ENCODE results near the gene CDKN3. TPM values are rescaled to one million over a fixed set of nuclear protein-coding genes. Genes with fewer than 3 reads are reported as not detected.
"Not testable (repeated sequence)": the region's sequence is repeated elsewhere in the genome, so short reads cannot be mapped to it uniquely, and the experiment has no call there.

The CDKN3 gene
- total RNA-seq, 1 experiment from 2014 or later = 152 TPM

DNA sequence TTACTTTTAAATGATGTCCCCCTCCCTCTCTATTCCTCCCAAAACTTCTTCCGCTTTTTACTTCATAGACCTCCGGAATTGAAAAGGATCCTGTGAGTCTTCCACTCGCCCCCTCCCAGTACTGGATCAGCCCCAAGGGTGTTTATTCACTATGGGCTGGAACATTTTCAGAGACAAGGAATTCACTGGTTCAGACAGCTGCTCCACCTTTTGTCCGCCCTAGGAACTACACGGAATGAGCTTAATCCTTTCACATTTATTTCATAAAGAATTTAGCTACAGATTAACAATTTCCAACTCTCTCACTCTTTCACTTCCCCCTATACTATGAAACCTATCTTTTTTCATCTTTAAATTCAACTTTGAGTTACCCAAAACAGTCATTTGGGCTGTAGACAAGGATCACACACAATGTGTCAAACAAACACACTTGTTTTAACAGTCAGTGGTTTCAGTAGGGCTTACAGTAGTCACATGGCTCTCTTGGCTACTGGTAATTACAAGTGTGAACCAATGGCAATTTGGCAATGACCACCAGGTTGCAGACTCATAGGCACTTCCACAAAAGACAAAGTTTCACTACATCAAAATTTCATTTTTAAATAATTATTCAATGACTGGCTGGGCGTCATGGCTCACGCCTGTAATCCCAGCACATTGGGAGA, 23.8 kb downstream of the CDKN3 start:
- peak in 1 of 2 experiments; percentile 26 for DNase-seq (ENCODE audit: low read depth in 1 of 2, low spot score in 2 of 2)
- Histone ChIP-seq H3K9me3 (replicated peaks) (no peaks in the 10 kb centered on the region), H3K4me3 (no peak overlapping the region), H3K27ac (no peak overlapping the region), H3K4me1 (replicated peaks) (no peaks in the 10 kb centered on the region), H3K27me3 (replicated peaks) (no peaks in the 10 kb centered on the region), H3K36me3 (peaks cover 57% of the 10 kb centered on the region)

DNA sequence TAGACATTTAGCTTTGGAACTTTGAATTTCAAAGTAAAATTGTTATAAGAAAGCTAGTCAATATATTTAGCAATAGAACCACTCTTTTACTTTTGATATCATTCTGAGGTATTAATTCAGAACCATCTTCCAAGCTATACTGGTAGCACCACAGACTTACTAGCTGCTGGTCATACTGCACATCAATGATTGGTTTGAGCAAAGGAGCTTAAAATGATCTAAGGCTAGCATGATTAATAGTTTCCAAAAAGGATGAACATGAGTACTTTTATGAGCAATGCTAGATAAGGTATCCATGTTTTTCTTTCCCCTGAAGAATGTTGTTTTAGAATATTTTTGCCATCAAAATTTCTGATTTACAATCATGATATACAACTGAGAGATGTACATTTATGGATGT, 27.2 kb downstream of the CDKN3 start:
- DNase-seq (ENCODE audit: low read depth in 1 of 2, low spot score in 2 of 2) = no peak
- no peak overlapping the region for H3K4me3 ChIP-seq
- no peaks in the 10 kb centered on the region for H3K4me1 ChIP-seq (replicated peaks)
- no peak overlapping the region for H3K27ac ChIP-seq
- no peaks in the 10 kb centered on the region for H3K9me3 ChIP-seq (replicated peaks)
- peaks cover 54% of the 10 kb centered on the region for H3K36me3 ChIP-seq
- H3K27me3 ChIP-seq (replicated peaks) = no peaks in the 10 kb centered on the region

DNA sequence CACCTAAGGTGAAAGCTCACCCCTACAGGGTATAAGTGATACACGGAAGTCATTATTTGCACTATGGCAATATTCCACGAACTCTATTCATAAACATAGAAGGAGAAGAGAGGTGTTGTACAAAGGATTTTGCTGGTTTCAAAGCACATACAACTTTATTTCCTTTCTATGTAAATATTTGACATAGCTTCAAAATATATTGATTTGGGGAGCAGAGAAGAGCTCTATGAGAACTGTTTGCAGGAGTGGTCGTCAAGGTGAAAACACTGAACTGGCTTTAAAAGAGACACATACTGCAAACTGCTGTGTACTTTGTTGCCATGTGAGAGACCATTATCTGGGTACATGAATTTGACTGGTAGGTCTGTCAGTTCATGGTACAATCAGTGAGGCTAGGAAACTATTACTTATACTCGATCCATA, 27.7 kb downstream of the CDKN3 start:
- Histone ChIP-seq H3K27ac (no peak overlapping the region), H3K4me1 (replicated peaks) (no peaks in the 10 kb centered on the region), H3K9me3 (replicated peaks) (no peaks in the 10 kb centered on the region), H3K27me3 (replicated peaks) (no peaks in the 10 kb centered on the region), H3K4me3 (no peak overlapping the region), H3K36me3 (peaks cover 59% of the 10 kb centered on the region)
- no peak for DNase-seq (ENCODE audit: low read depth in 1 of 2, low spot score in 2 of 2)

GRCh38 chr14:54425068-54425467, 28.3 kb downstream of the CDKN3 start:
- H3K4me1 ChIP-seq (replicated peaks) = no peaks in the 10 kb centered on the region
- H3K27ac ChIP-seq = no peak overlapping the region
- no peaks in the 10 kb centered on the region for H3K9me3 ChIP-seq (replicated peaks)
- H3K27me3 ChIP-seq (replicated peaks) = no peaks in the 10 kb centered on the region
- H3K4me3 ChIP-seq = no peak overlapping the region
- no peak for DNase-seq (ENCODE audit: low read depth in 1 of 2, low spot score in 2 of 2)
- H3K36me3 ChIP-seq = peaks cover 65% of the 10 kb centered on the region

- DNase-seq (ENCODE audit: low read depth in 1 of 2, low spot score in 2 of 2) = no peak
- Histone ChIP-seq H3K4me3 (no peak overlapping the region), H3K36me3 (peaks cover 67% of the 10 kb centered on the region), H3K27me3 (replicated peaks) (no peaks in the 10 kb centered on the region), H3K27ac (no peak overlapping the region), H3K9me3 (replicated peaks) (no peaks in the 10 kb centered on the region), H3K4me1 (replicated peaks) (no peaks in the 10 kb centered on the region)
Measured at GRCh38 chr14:54425537-54426274, 28.9 kb downstream of the CDKN3 start.

- H3K9me3 ChIP-seq (replicated peaks) = no peaks in the 10 kb centered on the region
- no peaks in the 10 kb centered on the region for H3K4me1 ChIP-seq (replicated peaks)
- no peak overlapping the region for H3K27ac ChIP-seq
- H3K4me3 ChIP-seq = no peak overlapping the region
- no peak for DNase-seq (ENCODE audit: low read depth in 1 of 2, low spot score in 2 of 2)
- H3K27me3 ChIP-seq (replicated peaks) = no peaks in the 10 kb centered on the region
- peaks cover 74% of the 10 kb centered on the region for H3K36me3 ChIP-seq
Measured at GRCh38 chr14:54427871-54428270, 31.1 kb downstream of the CDKN3 start.

GRCh38 chr14:54428527-54428926, 31.7 kb downstream of the CDKN3 start:
- H3K27me3 ChIP-seq (replicated peaks) = no peaks in the 10 kb centered on the region
- H3K4me3 ChIP-seq = no peak overlapping the region
- H3K4me1 ChIP-seq (replicated peaks) = no peaks in the 10 kb centered on the region
- no peak overlapping the region for H3K27ac ChIP-seq
- H3K9me3 ChIP-seq (replicated peaks) = no peaks in the 10 kb centered on the region
- DNase-seq (ENCODE audit: low read depth in 1 of 2, low spot score in 2 of 2) = no peak
- peaks cover 81% of the 10 kb centered on the region for H3K36me3 ChIP-seq

- Histone ChIP-seq H3K27me3 (replicated peaks) (no peaks in the 10 kb centered on the region), H3K27ac (0 out of 2 replicates have a peak overlapping the region, but pooled peaks have one; percentile 5), H3K4me1 (replicated peaks) (peaks cover 26% of the 10 kb centered on the region), H3K9me3 (replicated peaks) (no peaks in the 10 kb centered on the region), H3K4me3 (no peak overlapping the region), H3K36me3 (peaks cover 52% of the 10 kb centered on the region)
- DNase-seq (ENCODE audit: low read depth in 1 of 2, low spot score in 2 of 2) = peak in 1 of 2 experiments; percentile 46
Measured at GRCh38 chr14:54435500-54435981, 38.7 kb downstream of the CDKN3 start.

DNA sequence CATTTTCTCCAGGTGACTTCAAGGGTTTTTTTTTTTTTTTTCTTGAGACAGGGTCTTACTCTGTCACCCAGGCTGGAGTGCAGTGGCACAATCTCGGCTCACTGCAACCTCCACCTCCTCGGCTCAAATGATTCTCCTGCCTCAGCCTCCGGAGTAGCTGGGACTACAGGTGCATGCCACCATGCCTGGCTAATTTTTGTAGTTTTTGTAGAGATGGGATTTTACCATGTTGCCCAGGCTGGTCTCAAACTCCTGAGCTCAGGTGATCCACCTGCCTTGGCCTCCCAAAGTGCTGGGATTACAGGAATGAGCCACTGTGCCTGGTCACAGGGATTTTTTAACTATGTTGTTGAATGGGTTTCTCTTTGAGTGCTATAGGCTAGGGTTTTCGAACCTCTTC, 41.1 kb downstream of the CDKN3 start:
- not testable (repeated sequence) for H3K9me3 ChIP-seq (replicated peaks); H3K27me3 ChIP-seq (replicated peaks); DNase-seq (ENCODE audit: low read depth in 1 of 2, low spot score in 2 of 2); H3K27ac ChIP-seq; H3K4me3 ChIP-seq
- H3K4me1 ChIP-seq (replicated peaks) = peaks cover 31% of the 10 kb centered on the region
- peaks cover 41% of the 10 kb centered on the region for H3K36me3 ChIP-seq

DNA sequence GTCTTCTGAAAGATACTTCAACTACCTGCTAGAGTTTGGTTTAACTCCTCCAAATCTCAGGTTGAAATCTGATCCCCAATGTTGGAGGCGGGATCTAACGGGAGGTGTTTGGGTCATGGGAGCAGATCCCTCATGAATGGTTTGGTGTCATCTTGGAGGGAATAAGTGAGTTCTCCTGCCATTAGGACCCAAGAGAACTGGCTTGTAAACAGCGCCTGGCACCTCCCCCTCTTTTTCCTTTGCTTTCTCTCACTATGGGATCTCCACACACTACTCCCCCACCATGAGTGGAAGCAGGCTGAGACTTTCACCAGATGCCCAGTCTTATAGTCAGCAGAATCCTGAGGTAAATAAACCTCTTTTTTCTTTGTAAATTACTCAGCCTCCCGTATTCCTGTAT, 41.9 kb downstream of the CDKN3 start:
- H3K4me1 ChIP-seq (replicated peaks) = peaks cover 31% of the 10 kb centered on the region
- H3K36me3 ChIP-seq = peaks cover 34% of the 10 kb centered on the region
- DNase-seq (ENCODE audit: low read depth in 1 of 2, low spot score in 2 of 2) = no peak
- no peak overlapping the region for H3K4me3 ChIP-seq
- H3K27me3 ChIP-seq (replicated peaks) = no peaks in the 10 kb centered on the region
- no peak overlapping the region for H3K27ac ChIP-seq
- no peaks in the 10 kb centered on the region for H3K9me3 ChIP-seq (replicated peaks)

GRCh38 chr14:54440037-54440436, 43.2 kb downstream of the CDKN3 start:
- peak in 1 of 2 experiments; percentile 19 for DNase-seq (ENCODE audit: low read depth in 1 of 2, low spot score in 2 of 2)
- H3K4me1 ChIP-seq (replicated peaks) = peaks cover 28% of the 10 kb centered on the region
- H3K4me3 ChIP-seq = peak overlapping the region; percentile 91
- peak overlapping the region; percentile 87 for H3K27ac ChIP-seq
- H3K27me3 ChIP-seq (replicated peaks) = no peaks in the 10 kb centered on the region
- H3K9me3 ChIP-seq (replicated peaks) = no peaks in the 10 kb centered on the region
- peaks cover 20% of the 10 kb centered on the region for H3K36me3 ChIP-seq

DNA sequence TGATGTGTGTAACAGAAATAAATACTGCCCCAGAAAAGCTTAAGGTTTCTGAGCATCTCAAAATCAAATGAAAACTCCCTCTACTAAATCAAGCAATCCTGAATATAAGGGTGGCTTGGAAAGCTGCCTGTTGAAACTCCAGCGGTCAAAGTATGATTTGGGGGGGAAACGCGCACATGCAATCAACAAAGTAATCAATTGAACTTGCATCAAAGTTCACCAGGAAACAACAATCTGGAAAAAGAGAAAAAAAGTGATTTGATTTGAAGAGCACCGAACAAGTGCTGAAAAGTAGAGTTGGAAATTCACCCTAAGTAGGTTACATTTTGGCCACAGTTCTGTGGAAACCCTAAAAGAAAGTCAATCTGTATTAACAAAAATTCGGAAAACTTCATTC, 43.7 kb downstream of the CDKN3 start:
- no peaks in the 10 kb centered on the region for H3K27me3 ChIP-seq (replicated peaks)
- DNase-seq (ENCODE audit: low read depth in 1 of 2, low spot score in 2 of 2) = no peak
- peak overlapping the region; percentile 91 for H3K4me3 ChIP-seq
- H3K4me1 ChIP-seq (replicated peaks) = peaks cover 24% of the 10 kb centered on the region
- peak overlapping the region; percentile 87 for H3K27ac ChIP-seq
- H3K36me3 ChIP-seq = peaks cover 20% of the 10 kb centered on the region
- no peaks in the 10 kb centered on the region for H3K9me3 ChIP-seq (replicated peaks)

DNA sequence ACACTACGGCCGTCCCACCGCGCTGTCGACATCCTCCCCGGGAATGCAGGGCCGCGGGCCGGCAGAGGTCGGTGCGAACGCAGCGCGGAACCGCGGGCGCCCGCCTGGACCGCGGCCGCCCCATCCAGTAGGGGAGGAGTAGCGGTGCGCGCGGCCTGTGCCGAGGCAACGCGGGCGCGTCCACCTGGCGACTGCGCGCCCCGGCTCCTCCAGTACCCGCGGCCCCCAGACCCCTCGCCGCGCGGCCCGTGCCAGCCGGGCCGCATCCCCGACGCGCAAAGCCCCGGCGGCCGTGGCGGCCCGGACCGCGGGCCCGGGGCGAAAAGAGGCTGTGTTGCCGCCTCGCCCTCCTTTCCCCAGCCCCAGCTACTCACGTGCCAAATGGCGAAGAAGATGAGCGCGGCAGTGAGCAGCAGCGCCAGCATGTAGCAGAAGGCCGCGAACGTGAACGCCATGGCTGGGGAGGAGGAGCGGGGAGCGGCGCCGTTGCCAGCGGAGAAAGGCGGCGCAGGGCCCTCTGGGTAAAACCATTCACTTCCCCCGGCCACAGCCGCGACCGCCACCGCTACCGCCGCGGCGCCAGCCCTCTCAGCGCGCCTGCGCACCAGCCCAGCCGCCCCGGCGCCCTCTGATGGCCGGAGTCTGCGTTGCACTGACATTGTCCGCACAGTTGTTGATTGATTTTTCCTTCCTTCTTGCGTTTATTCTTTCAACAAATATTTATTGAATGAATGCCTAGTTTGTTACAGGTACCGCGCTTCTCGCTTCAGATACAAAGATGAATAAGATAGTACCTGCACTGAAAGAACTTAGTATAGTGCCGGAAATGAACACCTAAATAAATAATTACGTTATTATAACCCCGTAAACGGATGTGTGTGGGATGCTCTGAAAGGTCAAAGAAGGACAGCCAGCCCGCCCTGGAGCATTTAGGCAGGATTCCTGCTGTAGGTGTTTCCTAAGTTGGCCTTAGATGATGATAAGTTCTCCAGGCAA, 44.4 kb downstream of the CDKN3 start, which contains the start of gene CNIH1:
TSS of gene CNIH1 (minus strand) at position 502 of the 996 bp plus-strand sequence. CDS start at position 455, 47 bp downstream.
- Histone ChIP-seq H3K4me1 (replicated peaks) (peaks cover 17% of the 10 kb centered on the region), H3K4me3 (peak within 1 kb of the TSS; percentile 91)

More for the DNA sequence above, 44.4 kb downstream of the CDKN3 start, which contains the start of gene CNIH1:
- Histone ChIP-seq H3K36me3 (peaks cover 20% of the 10 kb centered on the region), H3K27ac (peak within 1 kb of the TSS; percentile 87), H3K27me3 (replicated peaks) (no peaks in the 10 kb centered on the region), H3K9me3 (replicated peaks) (no peaks in the 10 kb centered on the region)
- peak; percentile 89 to 90 for DNase-seq (ENCODE audit: low read depth in 1 of 2, low spot score in 2 of 2)
